Right renal pelvis (tissue), 4 donors: ENCODE measurements around the gene L3MBTL1. TPM values are rescaled to one million over a fixed set of nuclear protein-coding genes. Genes with fewer than 3 reads are reported as not detected.

Experiments used
- DNase-seq, 4 donors: peaks; one replicate each; pipeline ENCODE4 v3.0.0-alpha.2; 2013; ENCODE audit warnings: low read depth in 4 of 4, low spot score in 3 of 4, missing footprints in 1 of 4
- polyA plus RNA-seq, 4 donors: library from polyadenylated mRNA; unstranded; fragments of 120-200 nt; gene quantifications; one replicate each; pipeline ENCODE4 v1.2.1, GENCODE V29; 2013; ENCODE audit not compliant: insufficient read length in 4 of 4

The L3MBTL1 gene
- polyA plus RNA-seq, 4 donors: 12.4 to 18.7 (median 13.8) TPM

GRCh38 chr20:43534791-43535350 lies 27.4 kb downstream of the L3MBTL1 start:
- no peak for DNase-seq

GRCh38 chr20:43535370-43536004 lies 28.0 kb downstream of the L3MBTL1 start:
- no peak for DNase-seq

GRCh38 chr20:43536041-43536816 lies 28.7 kb downstream of the L3MBTL1 start:
- no peak for DNase-seq

GRCh38 chr20:43536817-43537440 lies 29.4 kb downstream of the L3MBTL1 start:
- DNase-seq: no peak

GRCh38 chr20:43537921-43538877 lies 30.7 kb downstream of the L3MBTL1 start:
- DNase-seq: peak in 1 of 4 donors; percentile 38

- DNase-seq: no peak
Observed at GRCh38 chr20:43538878-43539700, 31.6 kb downstream of the L3MBTL1 start.

GRCh38 chr20:43539975-43540672 lies 32.6 kb downstream of the L3MBTL1 start:
- no peak for DNase-seq

- no peak for DNase-seq
Observed at GRCh38 chr20:43540673-43541060, 33.2 kb downstream of the L3MBTL1 start.

- no peak for DNase-seq
Observed at GRCh38 chr20:43541214-43541613, 33.7 kb downstream of the L3MBTL1 start.

GRCh38 chr20:43542161-43542560 lies 34.7 kb downstream of the L3MBTL1 start:
- no peak for DNase-seq

- DNase-seq: no peak
Observed at GRCh38 chr20:43542674-43543073, 35.2 kb downstream of the L3MBTL1 start.

- no peak for DNase-seq
Observed at GRCh38 chr20:43543138-43543537, 35.6 kb downstream of the L3MBTL1 start.

GRCh38 chr20:43544501-43544900 lies 37.0 kb downstream of the L3MBTL1 start:
- DNase-seq: no peak

- DNase-seq: no peak
Observed at GRCh38 chr20:43545837-43546578, 38.5 kb downstream of the L3MBTL1 start.

GRCh38 chr20:43548273-43548880 lies 40.9 kb downstream of the L3MBTL1 start:
- DNase-seq: no peak

- no peak for DNase-seq
Observed at GRCh38 chr20:43549416-43550065, 42.0 kb downstream of the L3MBTL1 start.

- no peak for DNase-seq
Observed at GRCh38 chr20:43550456-43550855, 43.0 kb downstream of the L3MBTL1 start.
